ENCODE measurements around the gene TMEM132A.
"Not testable (repeated sequence)": the region's sequence is repeated elsewhere in the genome, so short reads cannot be mapped to it uniquely, and the experiment has no call there.

Gene TMEM132A

DNA sequence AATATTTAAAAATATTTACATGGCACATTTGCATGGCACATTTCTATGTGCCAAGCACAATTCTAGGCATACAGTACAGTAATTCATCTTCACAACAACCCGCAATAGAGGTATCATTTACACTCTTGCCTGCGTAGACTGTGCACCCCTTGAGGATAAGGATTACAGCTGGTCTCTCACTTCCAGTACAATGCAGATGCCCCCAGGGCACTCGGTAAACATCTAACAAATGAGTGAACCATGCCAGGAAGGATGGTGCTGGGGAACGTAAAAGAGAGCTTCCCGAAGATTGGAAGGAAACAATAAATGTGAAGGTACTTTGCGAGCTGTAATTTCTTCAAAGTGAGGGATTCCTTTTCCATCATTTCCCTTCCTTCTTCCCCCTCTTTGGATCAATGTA, 19.2 kb upstream of the TMEM132A start:
- DNase-seq (ENCODE audit: low spot score) = no peak

DNA sequence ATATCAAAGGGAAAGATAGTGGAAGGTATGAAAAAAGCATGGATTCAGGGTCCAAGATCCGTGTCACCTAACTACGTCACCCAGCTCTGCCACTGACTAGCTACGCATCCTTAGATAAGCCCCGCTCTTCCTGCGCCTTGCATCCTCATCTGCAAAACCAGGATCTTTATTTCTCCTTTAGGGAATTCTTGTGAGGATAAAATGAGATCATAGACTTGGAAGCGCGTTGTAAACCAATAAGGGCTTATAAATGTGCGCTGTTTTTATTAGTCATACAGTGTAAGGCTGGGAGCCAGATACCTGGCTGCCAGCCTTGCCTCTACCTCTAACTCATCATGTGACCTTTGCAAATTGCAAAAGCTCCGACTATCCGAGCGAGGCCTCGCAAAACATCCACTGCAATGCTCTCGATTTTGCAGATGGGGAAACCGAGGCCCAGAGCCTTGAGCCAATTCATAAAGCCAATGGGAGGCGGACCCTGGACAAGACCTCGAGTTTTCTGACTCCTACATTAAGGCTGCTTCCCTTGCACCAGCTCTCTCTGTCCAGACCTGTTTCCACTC, 18.6 kb upstream of the TMEM132A start:
- DNase-seq (ENCODE audit: low spot score) = no peak

DNA sequence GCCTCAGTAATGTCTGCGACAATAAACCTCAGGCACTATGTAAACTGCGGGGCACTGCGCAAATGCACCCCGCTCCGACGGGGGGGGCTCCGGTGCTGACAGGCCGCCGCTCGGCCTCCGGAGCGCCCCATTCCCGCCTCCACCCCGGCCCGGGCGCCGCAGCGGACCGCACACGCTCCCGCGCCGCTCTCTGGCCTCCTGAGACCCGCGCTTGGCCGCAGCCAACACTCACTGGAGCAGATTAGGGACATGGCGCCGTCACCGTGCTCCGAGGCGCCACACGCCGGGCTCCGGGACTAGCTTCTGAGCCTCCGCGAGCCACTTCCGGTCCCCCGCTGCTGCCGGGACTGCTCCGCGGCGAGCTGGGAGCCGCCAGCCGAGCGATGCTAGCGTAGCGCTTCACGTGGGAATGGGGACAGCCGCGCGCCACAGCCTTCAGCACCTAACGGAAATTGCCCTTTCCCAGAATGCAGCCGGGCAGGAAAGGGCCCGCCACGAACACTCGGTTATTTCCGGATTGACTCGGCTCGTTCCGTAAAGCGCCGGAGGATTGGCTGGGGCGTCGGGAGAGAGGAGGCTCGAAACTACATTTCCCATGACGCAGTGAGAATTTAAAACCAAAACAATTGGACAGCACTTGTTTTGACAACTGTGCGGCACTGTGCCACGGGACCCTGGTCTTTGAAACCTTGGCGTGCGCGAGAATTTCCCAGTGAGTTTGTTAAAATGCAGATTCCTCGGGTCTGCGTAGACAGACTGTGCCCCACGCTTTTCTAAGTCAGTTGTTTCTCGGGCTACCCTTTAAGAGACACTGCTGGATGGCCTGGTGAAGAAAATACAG, 17.9 kb upstream of the TMEM132A start, which contains the start of gene PRPF19:
TSS of gene PRPF19 (minus strand) at position 454 of the 841 bp plus-strand sequence. CDS start at position 251, 203 bp downstream.
- peak; percentile 100 for DNase-seq (ENCODE audit: low spot score)

GRCh38 chr11:60908803-60909202, 15.5 kb upstream of the TMEM132A start:
- no peak for DNase-seq (ENCODE audit: low spot score)

GRCh38 chr11:60909680-60910280, 14.5 kb upstream of the TMEM132A start:
- not testable (repeated sequence) for DNase-seq (ENCODE audit: low spot score)

DNA sequence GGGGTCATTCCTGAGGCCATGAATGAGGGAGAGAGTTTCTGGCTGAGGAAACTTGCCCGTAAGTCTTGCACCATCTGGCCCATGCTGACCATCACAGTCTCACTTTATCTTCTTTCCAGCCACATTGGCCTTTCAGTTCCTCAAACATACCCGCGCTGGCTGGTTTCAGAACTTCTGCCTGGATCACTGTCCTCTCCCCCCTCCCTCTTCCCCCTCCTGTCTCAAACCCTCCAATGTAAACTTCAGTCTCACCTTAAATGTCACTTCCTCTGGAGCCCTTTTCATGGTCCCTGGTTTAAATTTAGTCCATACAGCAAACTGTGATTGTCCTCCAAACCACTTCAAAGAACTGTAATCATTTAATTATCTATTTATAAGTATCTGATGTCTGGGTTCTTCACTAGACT, 14.0 kb upstream of the TMEM132A start:
- no peak for DNase-seq (ENCODE audit: low spot score)

GRCh38 chr11:60910711-60911380, 13.4 kb upstream of the TMEM132A start:
- DNase-seq (ENCODE audit: low spot score) = no peak

DNA sequence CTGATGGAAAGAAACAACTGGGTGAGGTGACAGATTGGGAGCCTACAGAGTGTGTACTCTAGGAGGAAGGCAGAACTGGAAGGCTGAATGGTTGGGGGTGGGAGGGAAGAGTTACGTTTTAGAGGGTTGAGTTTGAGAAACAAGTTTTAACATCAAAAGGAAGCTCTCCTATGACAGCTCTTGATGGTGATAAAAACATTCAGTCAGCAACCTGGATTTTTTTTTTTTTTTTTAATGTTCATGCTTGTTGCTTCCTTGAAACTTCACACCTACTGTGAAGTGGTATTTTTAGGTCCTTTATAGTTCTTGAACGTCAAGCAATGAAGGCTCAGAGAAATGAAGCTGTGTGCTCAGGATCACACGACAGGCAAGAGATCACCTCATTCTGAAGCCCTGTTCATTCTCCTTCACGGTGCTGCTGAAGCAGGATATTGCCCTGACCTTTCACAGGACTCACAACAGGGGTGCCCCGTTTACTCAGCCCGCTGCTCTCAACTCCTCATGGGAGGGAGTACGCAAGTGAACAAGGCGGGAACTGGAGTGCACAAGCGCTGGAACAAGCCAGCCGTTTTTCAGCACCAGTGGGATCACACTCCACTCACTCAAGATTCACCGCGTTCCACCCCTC, 11.9 kb upstream of the TMEM132A start:
- DNase-seq (ENCODE audit: low spot score) = no peak

GRCh38 chr11:60912851-60913528, 11.3 kb upstream of the TMEM132A start:
- DNase-seq (ENCODE audit: low spot score) = no peak

DNA sequence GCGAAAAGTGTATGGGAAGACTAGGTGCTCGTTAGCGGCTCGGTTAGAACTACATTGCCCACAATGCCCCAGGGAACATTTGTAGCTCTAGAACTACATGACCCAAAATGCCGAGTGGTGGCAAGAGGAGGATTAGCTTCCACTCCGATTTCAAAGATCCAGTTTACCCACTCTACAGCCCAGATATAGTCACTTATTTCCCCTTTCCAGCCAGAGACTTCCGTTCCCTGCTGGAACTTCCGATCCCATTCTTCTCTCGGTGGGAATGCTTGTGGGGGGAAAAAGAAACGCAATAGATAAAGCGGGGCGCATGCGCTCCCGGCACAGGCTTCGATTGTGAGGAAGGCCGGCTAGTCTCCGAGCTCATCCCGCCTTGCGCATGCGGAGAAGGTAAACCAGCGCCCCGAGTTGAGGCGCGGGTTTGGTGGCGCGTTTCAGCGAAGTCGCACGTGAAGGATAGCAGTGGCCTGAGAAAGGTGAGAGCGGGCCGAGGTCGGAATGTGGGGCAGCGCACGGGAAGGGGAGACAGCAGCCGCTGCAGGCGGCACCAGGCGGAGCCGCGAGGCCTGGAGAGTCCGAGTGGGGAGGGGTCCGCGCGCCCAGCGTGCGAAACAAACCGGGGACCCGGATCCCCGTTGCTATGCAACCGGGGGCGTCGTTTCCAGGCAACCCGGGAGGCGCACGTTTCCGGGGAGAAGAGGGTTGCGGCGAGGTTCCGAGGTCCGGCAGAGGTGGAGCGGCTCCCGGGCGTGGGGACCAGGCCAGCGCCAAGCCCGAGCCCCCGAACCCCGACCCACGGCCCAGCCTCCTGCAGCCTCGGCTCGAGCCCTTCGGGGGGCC, 10.2 kb upstream of the TMEM132A start, which contains the start of gene TMEM109:
TSS of gene TMEM109 (plus strand) at position 366 of the 840 bp plus-strand sequence. CDS start 5,536 bp downstream, outside the sequence.
- DNase-seq (ENCODE audit: low spot score) = peak; percentile 91

DNA sequence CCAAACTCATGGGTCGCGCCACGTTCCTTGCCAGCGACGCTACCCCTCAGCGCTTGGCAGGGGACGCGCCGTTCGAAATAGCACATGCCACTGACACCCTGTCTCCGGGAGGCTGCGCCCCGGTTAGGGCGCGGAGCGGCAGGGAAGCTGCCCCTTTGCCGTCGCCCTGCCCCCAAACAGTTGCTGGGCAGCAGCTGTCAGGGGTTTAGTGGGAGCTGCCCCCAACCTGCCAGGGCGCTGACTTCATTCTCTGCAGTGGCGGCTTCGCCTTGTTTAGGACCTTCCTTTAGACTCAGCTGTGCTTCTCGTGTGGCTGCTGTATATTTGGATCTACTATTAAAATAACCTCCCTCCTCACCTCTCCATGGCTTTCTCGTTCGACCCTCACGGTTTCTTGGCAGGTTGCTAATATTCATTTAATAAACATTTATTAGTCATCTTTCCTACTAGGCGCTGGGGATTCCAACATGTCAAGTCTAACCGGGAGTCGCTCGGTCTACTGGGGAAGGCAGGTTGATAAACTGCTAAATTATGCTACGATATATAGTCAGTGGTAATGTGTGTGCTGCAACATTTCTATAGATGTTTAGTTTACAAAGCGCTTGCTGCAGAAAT, 9.5 kb upstream of the TMEM132A start:
- no peak for DNase-seq (ENCODE audit: low spot score)

- DNase-seq (ENCODE audit: low spot score) = peak; percentile 88
Measured at GRCh38 chr11:60915248-60915914, 8.9 kb upstream of the TMEM132A start.

DNA sequence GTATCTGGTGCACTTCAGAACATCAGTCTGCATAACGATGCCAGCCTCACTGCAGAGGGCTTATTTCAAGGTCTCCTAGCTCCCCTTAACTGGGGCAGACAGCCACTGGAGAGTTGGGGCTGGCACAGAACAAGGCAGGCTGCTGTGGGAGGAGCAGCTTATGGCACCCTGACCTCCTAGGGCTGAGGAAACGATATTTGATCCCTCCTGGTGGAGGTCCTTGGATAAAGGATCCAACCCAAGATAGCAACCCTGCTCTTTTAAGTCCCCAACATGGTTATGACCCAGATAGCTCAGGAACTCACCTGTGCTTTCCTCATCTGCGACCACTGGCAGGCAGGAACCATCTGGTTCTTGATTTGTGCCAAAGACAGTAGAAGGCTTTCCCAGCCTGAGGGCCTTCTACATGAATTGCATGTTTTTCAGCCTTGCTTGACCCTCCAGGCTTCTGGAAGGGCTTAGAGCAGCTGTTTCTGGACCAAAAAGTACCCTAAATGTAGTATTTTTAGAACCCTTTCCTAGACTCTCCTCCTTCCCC, 7.5 kb upstream of the TMEM132A start:
- no peak for DNase-seq (ENCODE audit: low spot score)

DNA sequence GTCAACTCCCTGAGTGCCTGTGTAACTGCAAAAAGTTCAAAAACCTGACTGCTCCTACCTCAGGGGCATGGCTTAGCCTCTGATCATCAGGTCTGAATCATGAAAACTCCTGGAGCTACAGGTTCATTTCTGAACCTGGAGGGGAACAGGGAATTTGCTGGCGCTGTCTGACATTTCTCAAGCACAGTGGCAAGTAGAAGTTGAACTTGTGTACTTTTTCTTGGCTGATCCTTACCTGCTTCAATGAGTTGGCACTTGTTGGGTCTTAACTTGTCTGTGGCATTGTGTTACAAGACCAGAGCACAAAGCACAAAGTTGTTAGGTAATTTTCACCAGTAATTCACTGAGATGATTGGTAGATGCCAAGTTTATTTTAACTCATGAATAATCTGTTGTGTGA, 7.0 kb upstream of the TMEM132A start:
- no peak for DNase-seq (ENCODE audit: low spot score)

- DNase-seq (ENCODE audit: low spot score) = no peak
Measured at GRCh38 chr11:60918251-60918938, 5.9 kb upstream of the TMEM132A start.

DNA sequence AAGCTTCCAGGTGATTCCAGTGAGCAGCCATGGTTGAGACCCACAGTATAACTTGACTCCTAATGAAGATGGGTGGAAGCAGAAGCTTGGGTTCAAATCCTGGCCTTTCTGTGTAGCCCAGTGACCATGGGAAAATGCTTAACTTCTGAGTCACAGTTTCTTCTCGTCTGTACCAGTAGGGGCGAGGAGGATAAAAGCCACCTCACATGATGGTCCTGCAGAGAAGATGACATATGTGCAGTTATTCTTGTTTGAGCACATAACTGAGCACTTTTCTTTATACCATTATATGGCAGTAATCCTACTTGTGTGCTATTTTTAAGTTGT, 5.4 kb upstream of the TMEM132A start:
- no peak for DNase-seq (ENCODE audit: low spot score)

GRCh38 chr11:60919320-60919719, 4.9 kb upstream of the TMEM132A start:
- DNase-seq (ENCODE audit: low spot score) = no peak

GRCh38 chr11:60919956-60920355, 4.3 kb upstream of the TMEM132A start:
- DNase-seq (ENCODE audit: low spot score) = no peak

GRCh38 chr11:60921259-60921658, 3.0 kb upstream of the TMEM132A start:
- DNase-seq (ENCODE audit: low spot score) = no peak
